ENCODE data around the gene TMEM87B. TPM values are rescaled to one million over a fixed set of nuclear protein-coding genes. Genes with fewer than 3 reads are reported as not detected.
"Not testable (repeated sequence)": the region's sequence is repeated elsewhere in the genome, so short reads cannot be mapped to it uniquely, and the experiment has no call there.

TMEM87B gene
- total and polyA plus RNA-seq, 2 of the 8 experiments (the other 6 are each of a cell fraction or from before 2014, with no cell fraction given) = 7.2 to 9.0 TPM

- not testable (repeated sequence) for H3K4me3 ChIP-seq (ENCODE audit: extremely low read depth in 1 of 4, insufficient read depth in 2 of 4, low read depth in 3 of 4, low read length in 4 of 4); H3K14ac ChIP-seq (ENCODE audit: insufficient read length); H3K27ac ChIP-seq (ENCODE audit: low read depth, low read length); H2BK20ac ChIP-seq (ENCODE audit: low read length); H3K23me2 ChIP-seq (ENCODE audit: low read depth, low read length); H3K79me2 ChIP-seq (ENCODE audit: control insufficient read depth in 1 of 2, insufficient read depth in 2 of 2, low read length in 2 of 2); H3K36me3 ChIP-seq (ENCODE audit: control insufficient read depth in 2 of 4, insufficient read depth in 4 of 4, low read length in 3 of 4); H4K91ac ChIP-seq (replicated peaks; ENCODE audit: insufficient read length, low read length); H3K18ac ChIP-seq (ENCODE audit: extremely low read depth, low read length); H3K9me3 ChIP-seq (ENCODE audit: insufficient read depth in 2 of 2, low read depth in 1 of 2, low read length in 1 of 2); H2BK15ac ChIP-seq (ENCODE audit: low read length); H3K27me3 ChIP-seq (replicated peaks in 1 of 4; ENCODE audit: control insufficient read depth in 3 of 4, extremely low read depth in 1 of 4, insufficient read depth in 3 of 4, low read length in 3 of 4); H4K20me1 ChIP-seq (replicated peaks in 1 of 2; ENCODE audit: control insufficient read depth in 1 of 2, insufficient read depth in 2 of 2, low read length in 2 of 2); H2AK5ac ChIP-seq (ENCODE audit: low read depth, low read length); H4K8ac ChIP-seq (ENCODE audit: extremely low read depth, insufficient read depth, low read length); H3K4me2 ChIP-seq (ENCODE audit: insufficient read depth in 1 of 2, low read depth in 2 of 2, low read length in 2 of 2); H3K23ac ChIP-seq (ENCODE audit: insufficient read length); DNase-seq (ENCODE audit: low read depth in 1 of 2, low spot score in 2 of 2); FAIRE-seq; H2BK12ac ChIP-seq (ENCODE audit: low read depth, low read length); H3K56ac ChIP-seq (replicated peaks; ENCODE audit: insufficient read length, low read depth, low read length); H3K4me1 ChIP-seq (replicated peaks in 1 of 4; ENCODE audit: control insufficient read depth in 3 of 4, insufficient read depth in 4 of 4, low read length in 3 of 4); H2BK5ac ChIP-seq (ENCODE audit: low read depth, low read length); H3K4ac ChIP-seq (replicated peaks; ENCODE audit: insufficient read length, low read depth, low read length); H3K79me1 ChIP-seq (ENCODE audit: low read depth, low read length); H3K9ac ChIP-seq (replicated peaks in 1 of 4; ENCODE audit: extremely low read depth in 1 of 4, low read depth in 3 of 4, low read length in 3 of 4); H2AFZ ChIP-seq (ENCODE audit: low read length); H2BK120ac ChIP-seq (replicated peaks; ENCODE audit: low read depth, low read length); H4K5ac ChIP-seq (ENCODE audit: insufficient read length, low read depth, low read length)
- 77% methylated on average over 4 of the region's 4 CpGs; no CpG with 5 or more reads in 1 of the 2 experiments for WGBS, 2 experiments (ENCODE audit: extremely low coverage in 1 of 2, insufficient coverage in 1 of 2, insufficient read length in 1 of 2, insufficient replicate concordance in 2 of 2, low coverage in 1 of 2, low lambda C conversion rate in 2 of 2, missing lambda C conversion rate in 1 of 2)
- ChIA-PET CTCF (ENCODE audit: partially characterized antibody) (interaction anchor here (0.9 kb wide), 1 partner anchor 8 kb away, joined by 4 read pairs; no protein-coding TSS in a partner anchor), POLR2A (ENCODE audit: partially characterized antibody) (interaction anchor here (1.0 kb wide), 1 partner anchor 9 kb away, joined by 3 read pairs; no protein-coding TSS in a partner anchor)
These were observed 58.3 kb downstream of the TMEM87B start for GRCh38 chr2:112113354-112113753.

Measured in H1 (cell line).